Measurements from ENCODE around the gene MOCS2.

GRCh38 chr5:53059281-53059680 is 50.3 kb downstream of the MOCS2 start:
- TF ChIP-seq CTCF (IDR thresholded peaks at IDR 0.05) (no peak), HOXB13 (CRISPR knock-in tag; IDR thresholded peaks at IDR 0.05; ENCODE audit: low read depth) (no peak), HDAC2 (IDR thresholded peaks at IDR 0.05) (no peak), POLR2AphosphoS2 (conservative IDR thresholded peaks at IDR 0.05; ENCODE audit: low read length) (no peak), PBX3 (IDR thresholded peaks at IDR 0.05) (no peak), POLR2A (IDR thresholded peaks at IDR 0.05; ENCODE audit: low read length) (no peak), EP300 (IDR thresholded peaks at IDR 0.05) (no peak), FOSB (CRISPR knock-in tag; IDR thresholded peaks at IDR 0.05) (no peak)

All from A549 (cell line).